Anterior cingulate cortex (tissue), 58 donors: ENCODE data around the gene POLR1E.

Source experiments
- DNase-seq, 58 donors: peaks; one replicate each; lab custom pipeline; 2025; lab: John Stamatoyannopoulos, UW

The POLR1E gene

DNA sequence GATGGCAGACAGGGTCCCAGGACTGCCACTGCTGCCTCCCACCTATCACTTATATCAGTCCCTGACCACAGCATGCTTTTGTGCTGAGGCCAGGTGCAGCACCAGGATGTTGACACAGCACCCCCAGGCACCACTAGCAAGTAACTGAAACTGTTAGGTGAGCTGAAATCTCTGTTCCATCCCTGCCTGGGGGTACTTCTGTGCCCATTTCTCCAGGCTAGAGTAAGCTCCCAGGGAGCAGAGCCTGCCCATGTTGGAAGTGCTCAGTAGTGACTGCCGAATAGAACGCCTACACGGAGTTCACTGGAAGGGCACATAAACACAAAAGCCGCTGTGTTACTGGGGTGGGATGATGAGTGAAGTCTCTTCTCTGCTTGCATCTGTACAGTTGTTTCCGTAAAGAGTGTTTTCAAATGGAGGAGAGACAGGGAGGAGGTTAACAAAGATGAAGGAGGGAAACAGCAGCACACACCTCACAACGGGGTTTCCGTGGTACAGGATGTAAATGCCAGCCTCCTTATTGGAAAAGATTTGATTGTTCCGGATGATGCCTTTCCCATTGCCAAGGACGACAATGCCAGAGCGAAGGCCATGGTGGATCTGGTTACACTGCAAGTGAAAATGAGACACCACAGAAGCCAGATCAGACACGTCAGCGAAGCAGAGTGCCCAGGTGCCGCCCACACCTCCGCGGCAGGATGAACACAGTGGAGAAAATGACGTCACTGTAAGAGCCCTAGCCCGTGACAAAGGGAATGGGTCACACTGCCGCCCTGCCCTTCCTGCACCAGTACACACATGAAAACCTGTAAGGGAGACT, 43.1 kb downstream of the POLR1E start:
- no peak for DNase-seq

DNA sequence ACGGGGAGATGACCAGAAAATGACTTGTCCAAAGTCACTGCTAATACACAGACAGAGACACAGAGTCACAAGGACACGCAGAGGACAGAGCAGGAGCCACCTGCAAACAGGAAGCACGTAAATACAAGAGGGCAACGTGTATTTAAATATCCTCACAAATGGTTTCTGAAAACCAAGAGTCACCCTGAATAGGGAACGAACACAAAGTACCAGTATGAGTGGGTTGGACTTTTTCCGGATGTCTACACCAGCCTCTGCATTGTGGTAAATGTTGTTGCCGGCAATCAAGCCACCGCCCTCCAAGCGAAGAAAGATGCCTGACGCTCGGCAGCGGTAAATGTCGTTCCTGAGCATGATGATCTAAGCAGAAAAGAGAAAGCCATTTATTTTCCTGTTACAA, 46.0 kb downstream of the POLR1E start:
- DNase-seq: no peak

GRCh38 chr9:37534412-37534811, 48.7 kb downstream of the POLR1E start:
- no peak for DNase-seq

- DNase-seq: no peak
These were observed 49.2 kb downstream of the POLR1E start for GRCh38 chr9:37534901-37535300.

DNA sequence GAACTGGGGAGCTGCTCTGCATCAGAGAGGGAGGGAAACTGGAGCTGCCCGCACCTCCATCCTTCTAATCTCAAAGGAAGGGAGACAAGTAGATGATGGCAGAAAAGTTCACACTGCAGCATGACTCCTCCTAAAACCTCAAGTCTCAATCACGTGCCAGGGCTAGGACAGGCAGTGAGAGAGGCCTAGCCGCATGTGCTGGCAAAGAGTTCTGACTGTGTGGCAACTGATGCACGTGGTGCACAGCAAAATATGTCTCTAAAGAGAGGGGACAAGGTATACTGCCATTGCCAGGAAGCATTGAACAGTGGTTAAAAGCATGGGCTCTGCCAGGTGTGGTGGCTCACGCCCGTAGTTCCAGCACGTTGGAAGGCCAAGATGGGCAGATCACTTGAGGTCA, 52.4 kb downstream of the POLR1E start:
- no peak for DNase-seq

GRCh38 chr9:37539634-37540033, 53.9 kb downstream of the POLR1E start:
- no peak for DNase-seq

GRCh38 chr9:37540634-37541033, 54.9 kb downstream of the POLR1E start:
- peak in 19 of 58 donors; percentile 0 to 50 (median 7) for DNase-seq

DNA sequence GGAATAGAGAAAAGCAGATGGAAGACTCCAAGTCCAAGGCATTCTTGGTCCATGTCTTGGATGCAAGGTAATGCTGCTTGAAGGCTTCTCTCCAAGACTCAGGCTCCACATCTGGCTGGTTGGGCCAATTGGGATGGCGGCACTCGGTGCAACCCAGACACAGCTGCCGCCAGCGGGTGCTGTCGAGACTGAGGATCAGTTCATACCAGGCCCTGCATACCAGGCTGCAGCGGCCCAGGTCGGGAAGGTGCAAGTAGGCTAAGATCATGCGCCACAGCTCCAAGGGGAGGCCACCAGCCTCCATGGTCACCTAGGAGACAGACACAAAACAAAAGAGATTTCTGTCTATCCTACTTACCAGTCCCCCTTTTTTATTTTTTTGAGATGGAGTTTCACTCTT, 55.7 kb downstream of the POLR1E start:
- no peak for DNase-seq

GRCh38 chr9:37542488-37542887, 56.7 kb downstream of the POLR1E start:
- no peak for DNase-seq

- DNase-seq: no peak
These were observed 57.1 kb downstream of the POLR1E start for GRCh38 chr9:37542895-37543294.

DNA sequence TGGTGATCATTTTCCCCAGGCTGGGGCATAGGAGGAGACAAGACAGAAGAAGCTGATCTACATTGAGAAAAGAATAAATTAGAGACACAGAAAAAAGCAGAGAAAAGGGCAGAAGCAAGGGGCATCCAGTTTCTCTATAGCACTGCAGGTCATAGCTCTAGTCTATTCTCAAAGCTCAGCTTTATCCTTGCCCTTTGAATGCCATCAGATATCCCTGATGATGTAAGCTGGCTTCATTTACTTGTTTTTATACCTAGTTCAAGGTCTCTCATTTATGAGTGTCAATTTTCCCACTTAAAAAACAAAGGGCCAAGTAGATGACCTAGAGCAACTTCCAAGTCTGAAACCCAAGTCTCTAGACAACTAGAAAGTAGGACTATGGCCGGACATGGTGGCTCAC, 57.7 kb downstream of the POLR1E start:
- no peak for DNase-seq

DNA sequence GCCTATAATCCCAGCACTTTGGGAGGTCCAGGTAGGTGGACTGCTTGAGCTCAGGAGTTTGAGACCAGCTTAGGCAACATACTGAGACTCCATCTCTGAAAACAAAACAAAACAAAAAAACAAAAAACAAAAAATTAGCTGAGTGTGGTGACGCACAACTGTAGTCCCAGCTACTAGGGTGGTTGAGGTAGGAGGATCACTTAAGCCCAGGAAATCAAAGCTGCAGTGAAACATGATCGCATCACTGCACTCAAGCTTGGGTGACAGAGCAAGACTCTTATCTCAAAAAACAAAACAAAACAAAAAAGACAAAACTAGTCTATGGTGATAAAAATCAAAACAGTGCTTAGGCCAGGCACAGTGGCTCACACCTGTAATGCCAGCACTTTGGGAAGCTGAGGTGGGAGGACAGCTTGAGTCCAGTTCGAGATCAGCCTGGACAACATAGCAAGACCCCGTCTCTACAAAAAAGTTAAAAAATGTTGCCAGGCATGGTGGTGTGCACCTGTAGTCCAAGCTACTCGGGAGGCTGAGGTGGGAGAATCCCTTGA, 61.7 kb downstream of the POLR1E start:
- no peak for DNase-seq

- no peak for DNase-seq
These were observed 63.8 kb downstream of the POLR1E start for GRCh38 chr9:37549527-37549926.

- DNase-seq: no peak
These were observed 65.0 kb downstream of the POLR1E start for GRCh38 chr9:37550781-37551180.

- no peak for DNase-seq
These were observed 65.7 kb downstream of the POLR1E start for GRCh38 chr9:37551468-37551867.

DNA sequence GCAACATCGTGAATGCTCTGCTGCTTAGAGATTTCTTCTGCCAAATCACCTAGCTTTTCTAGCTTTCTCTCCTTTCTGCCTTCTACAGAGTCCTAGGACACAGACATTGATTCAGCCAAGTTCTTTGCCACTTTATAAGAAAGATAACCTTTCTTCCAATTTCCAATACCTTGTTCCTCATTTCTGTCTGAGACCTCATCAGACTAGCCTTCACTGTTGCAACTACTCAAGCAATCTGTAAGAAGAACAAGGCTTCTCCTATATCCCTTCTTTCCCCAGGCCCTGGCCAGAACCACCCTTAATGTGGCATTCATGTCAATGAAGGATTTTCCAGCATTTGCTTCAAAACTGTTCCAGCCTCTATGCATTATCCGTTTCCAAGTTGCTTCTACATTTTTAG, 66.1 kb downstream of the POLR1E start:
- DNase-seq: no peak
